Neuronal stem cell (in vitro differentiated cells): ENCODE measurements around the gene GALNT17.

Experiments
- DNase-seq: peaks from one replicate; pipeline ENCODE4 v3.0.0-alpha.2; 2013; ENCODE audit warnings: low spot score
- H2AFZ ChIP-seq: one replicate; pipeline ENCODE4 v1.6.1; 2013; ENCODE audit warnings: mild to moderate bottlenecking, low read length, inconsistent platforms
- H2AK5ac ChIP-seq: 2 replicates; pipeline ENCODE4 v1.6.1; 2013; ENCODE audit warnings: low read depth, mild to moderate bottlenecking, inconsistent platforms, low read length, moderate library complexity, mixed read lengths
- H2BK120ac ChIP-seq: 2 replicates; pipeline ENCODE4 v1.6.1; 2013; ENCODE audit warnings: low read depth, mild to moderate bottlenecking, inconsistent platforms, low read length, moderate library complexity, mixed read lengths
- H2BK12ac ChIP-seq: one replicate; pipeline ENCODE4 v1.6.1; 2013; ENCODE audit warnings: low read length, inconsistent platforms
- H2BK15ac ChIP-seq: 2 replicates; pipeline ENCODE4 v1.6.1; 2013; ENCODE audit warnings: mild to moderate bottlenecking, low read length, inconsistent platforms, mixed read lengths
- H2BK5ac ChIP-seq: one replicate; pipeline ENCODE4 v1.6.1; 2013; ENCODE audit warnings: inconsistent platforms, mild to moderate bottlenecking, low read length, moderate library complexity
- H3K14ac ChIP-seq: one replicate; pipeline ENCODE4 v1.6.1; 2013; ENCODE audit warnings: low read length, inconsistent platforms
- H3K18ac ChIP-seq: 2 replicates; pipeline ENCODE4 v1.6.1; 2013; ENCODE audit warnings: low read length, inconsistent platforms
- H3K23ac ChIP-seq: 2 replicates; pipeline ENCODE4 v1.6.1; 2013; ENCODE audit warnings: low read depth, mild to moderate bottlenecking, mixed read lengths, low read length, inconsistent platforms; ENCODE audit not compliant: poor library complexity
- H3K27ac ChIP-seq: replicated peaks from 3 replicates; pipeline ENCODE4 v1.5.1; 2013; ENCODE audit warnings: low read length, inconsistent platforms
- H3K27me3 ChIP-seq, 3 experiments: 2 replicates each; pipeline ENCODE4 v1.6.1; 2013; ENCODE audit warnings: low read length in 3 of 3, mild to moderate bottlenecking in 2 of 3, inconsistent platforms in 1 of 3, low read depth in 1 of 3, mixed read lengths in 1 of 3, moderate library complexity in 1 of 3; ENCODE audit not compliant: control insufficient read depth in 3 of 3, insufficient read depth in 3 of 3
- H3K36me3 ChIP-seq, 2 donors: replicated peaks in 1 of 2; 2 replicates each; pipeline ENCODE4 v1.6.1; 2013; ENCODE audit warnings: low read length in 2 of 2; ENCODE audit not compliant: control insufficient read depth in 2 of 2, insufficient read depth in 2 of 2
- H3K4ac ChIP-seq: 2 replicates; pipeline ENCODE4 v1.6.1; 2013; ENCODE audit warnings: inconsistent platforms, mild to moderate bottlenecking, low read length, moderate library complexity
- H3K4me1 ChIP-seq, 2 donors: 1 replicate in 1 of 2; 2 replicates in 1 of 2; pipeline ENCODE4 v1.6.1; 2013; ENCODE audit warnings: low read length in 2 of 2, low read depth in 1 of 2; ENCODE audit not compliant: control insufficient read depth in 2 of 2, insufficient read depth in 1 of 2
- H3K4me2 ChIP-seq: one replicate; pipeline ENCODE4 v1.6.1; 2013; ENCODE audit warnings: mild to moderate bottlenecking, low read length, inconsistent platforms; ENCODE audit not compliant: insufficient read depth, poor library complexity, severe bottlenecking
- H3K4me3 ChIP-seq, 2 donors: 2 replicates each; pipeline ENCODE4 v1.5.1; 2013; ENCODE audit warnings: low read length in 2 of 2, mild to moderate bottlenecking in 2 of 2, inconsistent platforms in 1 of 2, moderate library complexity in 1 of 2
- H3K79me1 ChIP-seq: one replicate; pipeline ENCODE4 v1.6.1; 2013; ENCODE audit warnings: low read depth, mild to moderate bottlenecking, inconsistent platforms, low read length, moderate library complexity
- H3K9ac ChIP-seq: one replicate; pipeline ENCODE4 v1.6.1; 2013; ENCODE audit warnings: mild to moderate bottlenecking, low read depth, low read length, inconsistent platforms; ENCODE audit not compliant: poor library complexity
- H3K9me3 ChIP-seq, 2 donors: replicated peaks in 1 of 2; 2 replicates each; pipeline versions ENCODE3 to v1.6.1; 2013; ENCODE audit warnings: low read length in 2 of 2, mild to moderate bottlenecking in 2 of 2, inconsistent platforms in 1 of 2, low read depth in 1 of 2, mixed read lengths in 1 of 2, moderate library complexity in 1 of 2; ENCODE audit not compliant: control insufficient read depth in 2 of 2, insufficient read depth in 1 of 2
- H4K8ac ChIP-seq: one replicate; pipeline ENCODE4 v1.6.1; 2013; ENCODE audit warnings: low read depth, mild to moderate bottlenecking, inconsistent platforms, low read length, moderate library complexity
- H4K91ac ChIP-seq: one replicate; pipeline ENCODE4 v1.6.1; 2013; ENCODE audit warnings: low read length, low read depth, mild to moderate bottlenecking, inconsistent platforms; ENCODE audit not compliant: poor library complexity
- WGBS, 2 donors: extraction: QIAGEN DNeasy Blood & Tissue Kit; methylation state at CpG; one replicate each; pipeline ENCODE4 v1.1.7; 2013; ENCODE audit warnings: missing lambda C conversion rate in 2 of 2, mixed read lengths in 1 of 2; ENCODE audit not compliant: insufficient read length in 2 of 2, insufficient replicate concordance in 1 of 2; ENCODE audit errors: extremely low coverage in 2 of 2; 5-methylcytosine and 5-hydroxymethylcytosine counted together

GALNT17 gene

DNA sequence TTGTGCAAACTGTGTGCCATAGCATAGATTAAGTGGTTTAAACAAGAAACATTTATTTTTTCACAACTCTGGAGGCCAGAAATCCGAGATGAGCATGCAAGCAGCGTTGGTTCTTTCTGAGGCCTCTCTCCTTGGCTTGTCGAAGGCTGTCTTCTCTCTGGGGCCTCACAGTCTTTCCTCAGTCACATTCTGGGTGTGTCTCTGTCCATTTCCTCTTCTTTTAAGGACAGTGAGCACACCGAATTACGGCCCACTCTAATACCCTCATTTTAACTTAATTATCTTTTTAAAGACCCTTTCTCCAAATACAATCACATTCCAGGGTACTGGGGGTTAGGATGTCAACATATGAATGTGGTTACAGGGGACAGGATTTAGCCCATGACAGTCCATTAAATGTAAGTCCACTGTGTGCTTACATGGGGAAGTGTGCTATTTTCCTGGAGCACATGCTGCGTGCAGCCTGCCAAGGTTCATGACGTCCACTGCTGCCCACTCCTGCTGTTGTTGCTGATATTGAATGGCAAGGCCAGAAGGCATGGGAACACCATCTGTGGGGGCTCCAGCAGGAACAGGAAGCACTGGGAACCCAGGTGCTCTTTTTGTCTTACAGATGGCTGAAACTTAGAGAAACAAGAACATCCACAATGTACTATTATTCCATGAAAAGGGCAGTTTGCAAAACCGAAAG is 365.5 kb downstream of the GALNT17 start:
- Histone ChIP-seq H2BK120ac (no peak overlapping the region), H4K91ac (no peak overlapping the region), H2BK12ac (no peak overlapping the region), H3K4me3 (no peak overlapping the region), H4K8ac (no peak overlapping the region), H3K23ac (no peak overlapping the region), H3K36me3 (no peaks in the 10 kb centered on the region), H3K18ac (no peak overlapping the region), H3K4me2 (no peak overlapping the region), H2BK5ac (no peak overlapping the region), H3K14ac (no peak overlapping the region), H3K4me1 (peaks cover 2 to 4% of the 10 kb centered on the region in 2 donors), H3K4ac (no peak overlapping the region), H3K9ac (no peak overlapping the region), H2BK15ac (no peak overlapping the region), H3K27ac (no peak overlapping the region), H3K79me1 (no peaks in the 10 kb centered on the region), H2AFZ (no peak overlapping the region), H3K27me3 (no peaks in the 10 kb centered on the region), H2AK5ac (no peak overlapping the region), H3K9me3 (no peaks in the 10 kb centered on the region)
- no peak for DNase-seq
- no CpG with 5 or more reads among the region's 8 CpGs for WGBS, 2 donors

DNA sequence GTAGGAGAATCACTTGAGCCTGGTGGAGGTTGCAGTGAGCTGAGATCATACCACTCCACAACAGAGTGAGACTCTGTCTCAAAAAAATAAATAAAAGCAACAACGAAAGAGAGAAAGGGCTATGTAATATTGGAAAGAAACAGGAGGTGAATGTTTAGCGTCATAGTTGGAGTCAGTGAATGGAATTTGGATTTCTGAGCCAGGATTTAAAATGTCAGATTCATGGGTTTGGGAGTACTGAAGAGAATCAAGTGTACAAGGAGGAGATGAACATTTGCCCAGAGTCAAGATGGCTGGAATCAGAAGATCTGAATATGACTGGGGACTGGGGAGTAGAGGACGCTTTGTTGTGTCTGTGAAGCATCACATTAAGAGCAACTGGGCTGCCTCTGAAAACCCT is 366.4 kb downstream of the GALNT17 start:
- Histone ChIP-seq H2AK5ac (no peak overlapping the region), H2BK5ac (no peak overlapping the region), H3K4me2 (no peak overlapping the region), H3K14ac (no peak overlapping the region), H3K4me1 (peaks cover 2 to 4% of the 10 kb centered on the region in 2 donors), H3K23ac (no peak overlapping the region), H4K8ac (no peak overlapping the region), H3K9me3 (no peaks in the 10 kb centered on the region), H3K27me3 (no peaks in the 10 kb centered on the region), H3K4ac (no peak overlapping the region), H3K79me1 (no peaks in the 10 kb centered on the region), H2AFZ (no peak overlapping the region), H2BK120ac (no peak overlapping the region), H2BK12ac (no peak overlapping the region), H3K18ac (no peak overlapping the region), H3K9ac (no peak overlapping the region), H4K91ac (no peak overlapping the region), H3K36me3 (no peaks in the 10 kb centered on the region), H3K27ac (no peak overlapping the region), H2BK15ac (no peak overlapping the region), H3K4me3 (no peak overlapping the region)
- WGBS, 2 donors: no CpG with 5 or more reads among the region's 3 CpGs
- DNase-seq: no peak

DNA sequence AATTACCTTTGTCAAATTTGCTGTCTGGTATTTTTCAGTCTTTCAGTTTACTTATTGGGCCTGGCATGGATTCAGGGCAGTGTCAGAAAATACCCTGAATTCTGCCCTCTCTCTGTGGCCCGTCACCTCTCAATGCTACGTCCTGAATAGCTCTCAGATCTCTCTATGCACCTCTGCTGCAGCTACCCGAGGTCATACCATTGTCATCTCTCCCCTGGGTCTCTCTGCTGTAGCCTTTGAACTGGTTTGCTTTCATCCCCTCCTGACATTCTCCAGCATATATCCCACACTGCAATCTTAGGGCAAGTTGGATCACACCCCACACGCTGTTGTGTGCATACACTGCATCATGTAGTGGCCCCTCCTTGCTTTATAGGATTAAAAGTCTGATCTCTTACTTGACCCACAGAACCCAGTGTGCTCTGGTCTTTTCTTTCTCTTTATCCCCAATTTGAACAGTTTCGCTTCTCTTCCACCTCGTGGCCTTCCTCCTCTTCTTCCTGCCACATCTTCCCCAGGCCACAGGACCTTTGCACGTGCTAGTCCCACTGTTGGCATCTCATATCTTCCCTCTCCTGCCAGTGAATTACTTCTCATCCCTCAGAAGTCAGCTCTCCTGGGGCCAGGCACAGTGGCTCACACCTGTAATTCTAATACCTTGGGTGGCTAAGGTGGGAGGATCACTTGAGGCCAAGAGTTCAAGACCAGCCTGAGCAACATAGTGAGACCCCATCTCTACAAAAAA is 372.9 kb downstream of the GALNT17 start:
- DNase-seq: no peak

DNA sequence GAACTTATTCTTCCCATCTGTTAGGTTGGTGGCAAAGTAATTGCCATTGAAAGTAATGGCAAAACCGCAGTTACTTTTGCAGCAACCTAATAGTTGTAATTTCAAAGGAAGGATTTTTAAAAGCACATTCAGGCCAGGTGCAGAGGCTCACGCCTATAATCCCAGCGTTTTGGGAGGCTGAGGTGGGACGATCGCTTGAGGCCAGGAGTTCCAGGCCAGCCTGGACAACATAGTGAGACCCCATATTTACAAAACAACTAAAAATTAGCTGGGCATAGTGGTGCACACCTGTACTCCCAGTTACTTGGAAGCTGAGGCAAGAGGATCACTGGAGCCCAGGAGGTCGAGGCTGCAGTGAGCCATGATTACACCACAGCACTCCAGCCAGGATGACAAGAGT is 374.9 kb downstream of the GALNT17 start:
- H4K91ac ChIP-seq: no peak overlapping the region
- no peak overlapping the region for H2AFZ ChIP-seq
- no peak overlapping the region for H2BK5ac ChIP-seq
- peaks cover 6 to 9% of the 10 kb centered on the region in 2 donors for H3K4me1 ChIP-seq
- H3K18ac ChIP-seq: no peak overlapping the region
- no peak overlapping the region for H3K4me2 ChIP-seq
- no peak overlapping the region for H2BK12ac ChIP-seq
- peaks cover 0 to 4% of the 10 kb centered on the region in 2 donors for H3K9me3 ChIP-seq
- no peak overlapping the region for H2AK5ac ChIP-seq
- H3K27me3 ChIP-seq: no peaks in the 10 kb centered on the region
- no peak for DNase-seq
- H3K4me3 ChIP-seq: no peak overlapping the region
- no peaks in the 10 kb centered on the region for H3K79me1 ChIP-seq
- H3K27ac ChIP-seq: no peak overlapping the region
- no CpG with 5 or more reads among the region's 6 CpGs for WGBS, 2 donors
- no peak overlapping the region for H3K9ac ChIP-seq
- H3K14ac ChIP-seq: no peak overlapping the region
- H3K36me3 ChIP-seq: no peaks in the 10 kb centered on the region
- H2BK15ac ChIP-seq: no peak overlapping the region
- no peak overlapping the region for H3K23ac ChIP-seq
- H2BK120ac ChIP-seq: no peak overlapping the region
- no peak overlapping the region for H3K4ac ChIP-seq
- no peak overlapping the region for H4K8ac ChIP-seq

More for the DNA sequence above, 372.9 kb downstream of the GALNT17 start:
- Histone ChIP-seq H3K27me3 (no peaks in the 10 kb centered on the region), H3K27ac (no peak overlapping the region), H3K4me2 (no peak overlapping the region), H2BK5ac (no peak overlapping the region), H3K9ac (no peak overlapping the region), H3K79me1 (no peaks in the 10 kb centered on the region), H3K23ac (no peak overlapping the region), H3K36me3 (no peaks in the 10 kb centered on the region), H2BK120ac (no peak overlapping the region), H2BK15ac (no peak overlapping the region), H3K4ac (no peak overlapping the region), H4K91ac (no peak overlapping the region), H2BK12ac (no peak overlapping the region), H3K14ac (no peak overlapping the region), H2AK5ac (no peak overlapping the region), H3K18ac (no peak overlapping the region), H3K9me3 (peaks cover 0 to 4% of the 10 kb centered on the region in 2 donors), H2AFZ (no peak overlapping the region), H3K4me1 (peaks cover 6 to 10% of the 10 kb centered on the region in 2 donors), H4K8ac (no peak overlapping the region), H3K4me3 (no peak overlapping the region)
- no CpG with 5 or more reads among the region's 7 CpGs for WGBS, 2 donors
